Esophagus muscularis mucosa (tissue), 4 donors: ENCODE data around the gene NRARP. TPM values are rescaled to one million over a fixed set of nuclear protein-coding genes. Genes with fewer than 3 reads are reported as not detected.
"Not testable (repeated sequence)": the region's sequence is repeated elsewhere in the genome, so short reads cannot be mapped to it uniquely, and the experiment has no call there.

Source experiments
- DNase-seq: peaks from one replicate; pipeline ENCODE4 v3.0.0-alpha.2; 2017; ENCODE audit errors: extremely low spot score
- H3K27ac ChIP-seq, 4 donors: fragments of 200-600 bp; sonication (generic); replicated peaks in 1 of 4; 1 replicate in 3 of 4; 2 replicates in 1 of 4; pipeline ENCODE4 v1.5.1; 2016 to 2019; ENCODE audit warnings: mild to moderate bottlenecking in 1 of 4
- H3K27me3 ChIP-seq, 4 donors: fragments of 200-600 bp; sonication (generic); one replicate each; pipeline versions ENCODE4 v1.5.1 to v1.6.0; 2016 to 2019
- H3K36me3 ChIP-seq, 4 donors: fragments of 200-600 bp; sonication (generic); one replicate each; pipeline ENCODE4 v1.5.1; 2016 to 2019
- H3K4me1 ChIP-seq, 4 donors: fragments of 200-600 bp; sonication (generic); one replicate each; pipeline ENCODE4 v1.5.1; 2016 to 2019
- H3K4me3 ChIP-seq, 4 donors: fragments of 200-600 bp; sonication (generic); 1 replicate in 2 of 4; 2 replicates in 2 of 4; pipeline ENCODE4 v1.5.1; 2016 to 2019; ENCODE audit warnings: mild to moderate bottlenecking in 4 of 4, moderate library complexity in 1 of 4
- H3K9me3 ChIP-seq, 4 donors: fragments of 200-600 bp; sonication (generic); 1 replicate in 3 of 4; 2 replicates in 1 of 4; pipeline ENCODE4 v1.5.1; 2016 to 2019
- CTCF ChIP-seq, 3 experiments: fragments of 200-600 bp in 2 of 3; fragments of 450-650 bp in 1 of 3; sonication (generic) in 2 of 3; IDR thresholded peaks; one replicate each; pipeline ENCODE4 v1.5.1; 2017 to 2019; ENCODE audit warnings: antibody characterized with exemption in 3 of 3, mild to moderate bottlenecking in 2 of 3, moderate library complexity in 1 of 3
- EP300 ChIP-seq: sonication (generic); formaldehyde crosslinking; IDR thresholded peaks from one replicate; pipeline ENCODE4 v1.6.1; 2017; ENCODE audit warnings: antibody characterized with exemption
- POLR2A ChIP-seq: fragments of 450-650 bp; IDR thresholded peaks from one replicate; pipeline ENCODE4 v1.6.1; 2017; ENCODE audit warnings: antibody characterized with exemption, moderate library complexity, mild to moderate bottlenecking, low read depth
- POLR2AphosphoS5 ChIP-seq, 2 donors: sonication (generic); formaldehyde crosslinking; IDR thresholded peaks; one replicate each; pipeline ENCODE4 v1.6.1; 2017; ENCODE audit warnings: antibody characterized with exemption in 2 of 2
- WGBS: methylation state at CpG from one replicate; pipeline ENCODE4 v1.1.5; 2018; 5-methylcytosine and 5-hydroxymethylcytosine counted together
- intact Hi-C: fragments of 100-400 bp; cut with DNase I; formaldehyde crosslinking; loops from one replicate; pipeline ENCODE4 v1.15.1; 2023
- total RNA-seq, 4 donors: library from RNA; depleted of rRNA; stranded (reverse); fragments of >200 nt; gene quantifications; one replicate each; pipeline versions ENCODE4 v1.1.0 to v1.2.1, GENCODE V29; 2016

Gene NRARP
- total RNA-seq, 4 donors from 2014 or later = 2.9 to 10.3 (median 7.2) TPM

DNA sequence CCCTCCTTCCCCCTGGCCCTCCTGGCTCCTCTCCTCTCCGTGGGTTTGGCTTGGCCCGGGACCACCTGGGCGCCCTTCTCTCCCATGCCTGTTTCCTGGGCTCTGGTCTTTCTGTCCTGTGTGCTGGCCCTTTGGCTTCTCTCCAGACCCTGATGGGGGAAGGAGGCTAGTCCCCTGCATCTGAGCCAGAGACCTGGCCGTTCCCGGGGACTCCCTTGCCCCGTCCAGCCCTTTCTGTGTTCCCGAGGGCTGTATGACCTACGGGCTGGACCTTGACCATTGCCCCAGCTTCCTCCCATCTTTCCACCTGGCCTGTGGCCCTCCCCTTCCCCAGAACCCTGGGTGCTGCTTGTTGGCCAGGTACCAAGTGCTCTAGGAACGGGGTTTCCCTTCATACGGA lies 38.6 kb downstream of the NRARP start:
- Histone ChIP-seq H3K4me3 (no peak overlapping the region), H3K4me1 (peaks cover 13 to 16% (median 14%) of the 10 kb centered on the region in 4 donors), H3K27me3 (no peaks in the 10 kb centered on the region), H3K27ac (no peak overlapping the region), H3K9me3 (no peaks in the 10 kb centered on the region), H3K36me3 (peaks cover 29 to 73% (median 62%) of the 10 kb centered on the region in 4 donors)
- no peak for DNase-seq
- TF ChIP-seq POLR2A (no peak), EP300 (no peak), POLR2AphosphoS5 (IDR thresholded peaks at IDR 0.05) (no peak), CTCF (IDR thresholded peaks at IDR 0.05) (no peak)
- intact Hi-C loops = no loop called here
- 78% methylated on average over 7 of the region's 10 CpGs for WGBS

DNA sequence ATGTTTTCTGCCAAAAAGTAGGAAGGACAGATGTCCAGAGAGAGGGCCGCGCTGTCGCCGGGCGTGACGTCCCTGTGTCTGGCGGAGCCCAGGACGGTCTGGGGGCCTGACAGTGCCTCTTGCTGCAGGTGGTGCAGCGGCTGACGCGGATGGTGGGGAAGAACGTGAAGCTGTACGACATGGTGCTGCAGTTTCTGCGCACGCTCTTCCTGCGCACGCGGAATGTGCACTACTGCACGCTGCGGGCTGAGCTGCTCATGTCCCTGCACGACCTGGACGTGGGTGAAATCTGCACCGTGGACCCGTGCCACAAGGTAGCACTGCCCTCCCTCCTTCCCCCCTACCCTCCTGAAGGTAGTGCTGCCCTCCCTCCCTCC lies 39.2 kb downstream of the NRARP start:
- intact Hi-C loops = no loop called here
- H3K27ac ChIP-seq = no peak overlapping the region
- H3K27me3 ChIP-seq = no peaks in the 10 kb centered on the region
- no peak for DNase-seq
- H3K9me3 ChIP-seq = no peaks in the 10 kb centered on the region
- WGBS = 87% methylated on average over 24 of the region's 24 CpGs
- H3K4me3 ChIP-seq = no peak overlapping the region
- peaks cover 7 to 10% (median 8%) of the 10 kb centered on the region in 4 donors for H3K4me1 ChIP-seq
- no peak for TF ChIP-seq CTCF (IDR thresholded peaks at IDR 0.05)
- TF ChIP-seq POLR2A = no peak
- no peak for TF ChIP-seq EP300
- no peak for TF ChIP-seq POLR2AphosphoS5 (IDR thresholded peaks at IDR 0.05)
- peaks cover 29 to 72% (median 65%) of the 10 kb centered on the region in 4 donors for H3K36me3 ChIP-seq

- H3K4me3 ChIP-seq, H3K9me3 ChIP-seq, DNase-seq, intact Hi-C loops, H3K27ac ChIP-seq, H3K27me3 ChIP-seq, H3K4me1 ChIP-seq: not testable (repeated sequence)
- peak; percentile 34 to 55 (median 50) for TF ChIP-seq CTCF (IDR thresholded peaks at IDR 0.05)
- peaks cover 27 to 72% (median 62%) of the 10 kb centered on the region in 4 donors for H3K36me3 ChIP-seq
- WGBS = 29% methylated on average over 15 of the region's 15 CpGs
Measured at GRCh38 chr9:137262173-137262908, 39.7 kb downstream of the NRARP start.

GRCh38 chr9:137256856-137257255 lies 45.2 kb downstream of the NRARP start:
- WGBS = 94% methylated on average over 15 of the region's 15 CpGs
- intact Hi-C loops = no loop called here

More at GRCh38 chr9:137256856-137257255, 45.2 kb downstream of the NRARP start:
- Histone ChIP-seq H3K36me3 (peaks cover 0 to 41% (median 32%) of the 10 kb centered on the region in 4 donors), H3K4me1 (peaks cover 24 to 36% (median 27%) of the 10 kb centered on the region in 4 donors), H3K4me3 (peak overlapping the region in 3 of 4 donors; percentile 81 to 100 (median 87)), H3K27ac (no peak overlapping the region), H3K9me3 (no peaks in the 10 kb centered on the region), H3K27me3 (no peaks in the 10 kb centered on the region)
- no peak for DNase-seq
- no peak for TF ChIP-seq POLR2AphosphoS5 (IDR thresholded peaks at IDR 0.05)
- no peak for TF ChIP-seq POLR2A
- TF ChIP-seq CTCF (IDR thresholded peaks at IDR 0.05) = no peak
- TF ChIP-seq EP300 = no peak
